Kidney (tissue), 14 donors: Measurements from ENCODE around the gene NKIRAS1. TPM values are rescaled to one million over a fixed set of nuclear protein-coding genes. Genes with fewer than 3 reads are reported as not detected.

Experiments used
- DNase-seq, 5 donors: peaks; one replicate each; pipeline ENCODE4 v3.0.0-alpha.2; 2013 to 2020
- FAIRE-seq: peaks from 2 replicates; lab custom pipeline; 2012; peaks lifted over from hg19 to GRCh38; lab: Jason Lieb, UNC
- H3K27ac ChIP-seq, 2 donors: one replicate each; pipeline ENCODE4 v1.7.0; 2013; ENCODE audit warnings: low read depth in 2 of 2, low read length in 2 of 2, inconsistent platforms in 1 of 2
- H3K27me3 ChIP-seq: one replicate; pipeline ENCODE4 v1.7.1; 2013; ENCODE audit warnings: low read length, inconsistent platforms; ENCODE audit not compliant: control insufficient read depth, insufficient read depth
- H3K36me3 ChIP-seq, 3 donors: one replicate each; pipeline versions ENCODE4 v1.7.0 to v1.7.1; 2013; ENCODE audit warnings: low read length in 3 of 3, control low read depth in 1 of 3, inconsistent platforms in 1 of 3; ENCODE audit not compliant: insufficient read depth in 3 of 3, control insufficient read depth in 2 of 3
- H3K4me1 ChIP-seq, 3 donors: one replicate each; pipeline versions ENCODE4 v1.7.0 to v1.7.1; 2013; ENCODE audit warnings: low read length in 3 of 3, inconsistent platforms in 1 of 3, low read depth in 1 of 3; ENCODE audit not compliant: control insufficient read depth in 2 of 3, insufficient read depth in 2 of 3
- H3K4me3 ChIP-seq, 3 donors: one replicate each; pipeline versions ENCODE4 v1.7.0 to v1.8.1; 2013; ENCODE audit warnings: low read length in 3 of 3, control low read depth in 1 of 3, inconsistent platforms in 1 of 3
- H3K9ac ChIP-seq, 3 donors: one replicate each; pipeline versions ENCODE4 v1.7.0 to v1.7.1; 2013; ENCODE audit warnings: low read length in 3 of 3, control low read depth in 1 of 3, inconsistent platforms in 1 of 3
- H3K9me3 ChIP-seq, 3 donors: one replicate each; pipeline versions ENCODE4 v1.7.0 to v1.7.1; 2013; ENCODE audit warnings: low read length in 3 of 3, control low read depth in 1 of 3, inconsistent platforms in 1 of 3; ENCODE audit not compliant: control insufficient read depth in 2 of 3, insufficient read depth in 1 of 3
- CTCF ChIP-seq: IDR thresholded peaks from 3 replicates; pipeline ENCODE4 v1.5.1; 2012; ENCODE audit warnings: mild to moderate bottlenecking, moderate library complexity, borderline replicate concordance; ENCODE audit not compliant: insufficient read depth; ENCODE audit errors: extremely low read depth
- intact Hi-C: fragments of 100-400 bp; cut with DNase I; formaldehyde crosslinking; loops from one replicate; pipeline ENCODE4 v1.11.1; 2022
- polyA plus RNA-seq: library from polyadenylated mRNA; stranded (reverse); fragments of 350-450 nt; fragmentation: Illumina TruSeq; extraction: RNeasy Lipid Tissue Mini Kit (QIAGEN cat#74804); gene quantifications from one replicate; pipeline ENCODE4 v1.2.3, GENCODE V29; 2014; ENCODE audit warnings: low read depth, low replicate concordance; ENCODE audit not compliant: insufficient read depth
- total RNA-seq: library from RNA; stranded (reverse); fragmentation: NEBNext Ultra II Directional; extraction: Animal tissue kit (Norgen Biotek cat#: 25700); gene quantifications from one replicate; pipeline ENCODE4 v1.2.1, GENCODE V29; 2021
- donor health status: control.
- donor health status: control.
- donor health status: control.
- donor health status: control.
- donor health status: control.
- donor health status: DM: yes; HTN: yes; CAD: no.
- donor health status: Normal renal cell carcinoma (clear cell type).

NKIRAS1 gene
- total and polyA plus RNA-seq, 2 donors from 2014 or later = 7.1 to 17.2 TPM

- intact Hi-C loops = no loop called here
These were observed 39.3 kb downstream of the NKIRAS1 start for GRCh38 chr3:23877329-23877980.

GRCh38 chr3:23876923-23877322, 39.9 kb downstream of the NKIRAS1 start:
- no peak for DNase-seq
- no peak overlapping the region for H3K9ac ChIP-seq
- no peak overlapping the region for H3K4me3 ChIP-seq
- intact Hi-C loops = no loop called here
- H3K36me3 ChIP-seq = no peaks in the 10 kb centered on the region
- TF ChIP-seq CTCF = no peak
- H3K27ac ChIP-seq = no peak overlapping the region
- no peak for FAIRE-seq
- no peaks in the 10 kb centered on the region for H3K4me1 ChIP-seq
- no peaks in the 10 kb centered on the region for H3K9me3 ChIP-seq
- no peaks in the 10 kb centered on the region for H3K27me3 ChIP-seq

More at GRCh38 chr3:23877329-23877980, 39.3 kb downstream of the NKIRAS1 start:
- no peak overlapping the region for H3K9ac ChIP-seq
- no peaks in the 10 kb centered on the region for H3K27me3 ChIP-seq
- H3K36me3 ChIP-seq = no peaks in the 10 kb centered on the region
- TF ChIP-seq CTCF = no peak
- H3K9me3 ChIP-seq = no peaks in the 10 kb centered on the region
- H3K27ac ChIP-seq = no peak overlapping the region
- no peak for FAIRE-seq
- no peak for DNase-seq
- no peaks in the 10 kb centered on the region for H3K4me1 ChIP-seq
- H3K4me3 ChIP-seq = no peak overlapping the region

GRCh38 chr3:23875113-23875725, 41.6 kb downstream of the NKIRAS1 start:
- Histone ChIP-seq H3K4me3 (no peak overlapping the region), H3K9me3 (no peaks in the 10 kb centered on the region), H3K27ac (no peak overlapping the region), H3K4me1 (no peaks in the 10 kb centered on the region), H3K9ac (no peak overlapping the region), H3K36me3 (no peaks in the 10 kb centered on the region), H3K27me3 (no peaks in the 10 kb centered on the region)
- FAIRE-seq (no peak), DNase-seq (no peak)
- TF ChIP-seq CTCF = no peak
- intact Hi-C loops = no loop called here
